Superior temporal gyrus (tissue), 1 donor: Measurements from ENCODE around the gene APOBEC3A.

Experiments used
- DNase-seq: peaks from one replicate; pipeline ENCODE4 v3.0.0-alpha.2; 2016; ENCODE audit errors: extremely low spot score

Gene APOBEC3A

DNA sequence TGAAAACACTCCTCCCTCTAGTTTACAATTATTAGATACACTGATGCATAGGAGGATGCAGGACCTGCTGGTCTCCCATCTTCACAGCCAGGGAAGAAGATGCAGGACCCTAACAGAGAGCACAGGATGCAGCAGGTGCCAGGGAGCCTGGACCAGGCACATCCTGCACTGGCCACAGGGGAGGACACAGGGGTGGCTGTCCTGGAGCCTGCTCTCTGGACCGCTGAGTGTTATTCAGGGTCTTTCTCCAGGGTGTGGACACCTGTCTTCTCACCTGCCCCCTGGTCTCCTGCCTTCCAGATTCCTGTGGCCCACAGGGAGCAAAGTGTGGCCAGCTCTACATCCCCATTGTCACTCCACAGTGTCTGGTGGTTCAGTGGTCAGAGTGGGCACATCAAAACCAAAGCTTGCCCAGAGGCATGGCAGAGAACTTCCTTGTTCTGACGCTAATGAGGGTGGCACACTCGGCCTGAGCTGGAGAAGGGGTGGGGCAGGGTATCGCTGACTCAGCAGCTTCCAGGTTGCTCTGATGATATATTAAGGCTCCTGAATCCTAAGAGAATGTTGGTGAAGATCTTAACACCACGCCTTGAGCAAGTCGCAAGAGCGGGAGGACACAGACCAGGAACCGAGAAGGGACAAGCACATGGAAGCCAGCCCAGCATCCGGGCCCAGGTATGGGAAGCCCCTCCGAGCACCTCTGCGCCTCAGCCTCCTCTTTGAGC, at the start of gene APOBEC3A:
TSS of gene APOBEC3A (plus strand) at position 564 of the 725 bp plus-strand sequence. CDS start at position 647, 83 bp downstream.
- DNase-seq: no peak

DNA sequence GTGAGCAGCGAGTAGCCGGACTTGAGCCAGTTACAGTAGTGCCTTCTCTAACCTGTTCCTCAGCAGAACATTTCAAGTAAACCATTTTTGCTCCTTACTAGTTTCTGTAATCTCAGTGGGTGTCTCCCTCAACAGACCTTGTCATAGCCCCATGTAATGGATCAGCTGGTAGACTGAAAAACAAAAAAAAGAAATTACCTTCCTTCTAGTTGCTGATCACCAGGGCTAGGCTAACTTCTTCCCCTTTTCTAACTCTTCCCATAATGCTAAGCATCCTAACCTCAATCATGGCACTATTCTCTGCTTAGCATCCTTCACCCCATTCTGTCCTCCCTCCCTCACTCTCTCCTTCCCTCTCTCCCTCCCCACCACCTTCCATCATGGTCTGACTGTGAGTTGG, 49.6 kb upstream of the APOBEC3A start:
- DNase-seq: no peak

DNA sequence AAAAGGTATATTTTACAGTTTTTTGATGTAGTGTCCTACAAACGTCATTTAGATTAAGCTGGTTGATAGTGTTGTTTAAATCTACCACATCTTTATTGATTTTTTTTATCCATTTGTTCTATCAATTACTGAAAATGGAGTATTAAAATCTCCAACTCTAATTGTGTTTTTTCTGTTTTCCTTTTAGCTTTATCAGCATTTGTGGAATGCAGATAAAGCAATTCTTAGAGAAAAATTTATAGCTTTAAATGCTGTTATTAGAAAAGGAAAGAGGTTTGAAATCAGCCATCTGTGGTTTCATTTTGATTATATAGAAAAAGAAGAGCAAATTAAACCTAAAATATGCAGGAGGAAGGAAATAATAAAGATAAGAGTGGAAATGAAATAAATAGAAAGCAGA, 46.0 kb upstream of the APOBEC3A start:
- DNase-seq: no peak

DNA sequence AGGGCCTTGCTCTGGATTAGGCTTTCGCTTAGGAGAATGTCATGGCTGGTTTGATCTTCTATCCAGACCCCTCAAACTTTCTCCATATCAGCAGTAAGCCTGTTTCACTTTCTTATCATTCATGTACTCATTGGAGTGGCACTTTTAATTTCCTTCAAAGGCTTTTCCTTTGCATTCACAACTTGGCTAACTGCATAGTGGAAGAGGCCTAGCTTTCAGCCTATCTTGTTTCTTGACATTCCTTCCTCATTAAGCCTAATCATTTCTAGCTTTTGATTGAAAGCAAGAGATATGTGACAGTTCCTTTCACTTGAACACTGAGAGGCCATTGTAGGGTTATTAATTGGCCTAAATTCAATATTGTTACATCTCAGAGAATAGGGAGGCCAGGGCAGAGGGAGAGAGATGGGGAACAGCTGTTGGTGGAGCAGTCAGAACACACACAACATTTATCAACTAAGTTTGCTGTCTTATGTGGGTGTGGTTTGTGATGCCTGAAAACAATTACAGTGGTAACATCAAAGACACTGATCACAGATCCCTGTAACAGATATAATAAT, 37.7 kb upstream of the APOBEC3A start:
- no peak for DNase-seq

DNA sequence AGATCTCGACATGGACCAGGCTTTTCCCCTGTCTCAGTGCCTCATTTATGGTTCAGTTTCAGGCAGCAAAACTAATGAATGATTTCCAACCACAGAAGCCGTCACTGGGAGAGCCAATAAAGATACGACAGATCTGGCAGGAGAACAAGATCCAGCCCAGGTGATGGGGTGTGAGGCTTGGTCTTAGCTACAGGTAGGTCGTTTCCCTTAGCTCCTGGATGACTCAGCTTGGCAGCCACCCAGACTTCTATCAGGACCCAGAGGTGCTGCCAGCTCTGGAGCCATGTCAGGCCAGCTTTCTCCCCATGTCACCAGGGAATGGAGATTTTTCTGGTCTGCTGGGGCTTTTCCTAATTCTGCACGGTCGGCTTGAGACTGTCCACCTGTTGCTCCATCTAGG, 36.3 kb upstream of the APOBEC3A start:
- no peak for DNase-seq

DNA sequence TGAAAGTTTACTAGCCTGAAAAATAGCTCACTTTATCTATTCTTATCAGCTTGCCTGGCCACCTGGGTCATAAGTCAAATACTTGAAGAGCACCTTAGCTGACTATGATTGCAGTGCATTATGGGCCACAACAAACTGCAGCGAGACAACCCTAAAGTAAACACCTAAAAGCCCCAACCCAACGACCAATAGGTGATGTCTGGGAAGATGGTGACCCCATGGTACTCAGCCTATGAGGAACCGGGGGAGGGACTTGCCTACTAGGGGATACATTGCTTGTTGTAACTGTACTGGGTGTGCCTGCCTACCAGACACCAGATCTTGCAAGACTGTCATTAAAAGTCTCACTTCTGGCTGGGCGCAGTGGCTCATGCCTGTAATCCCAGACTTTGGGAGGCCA, 35.6 kb upstream of the APOBEC3A start:
- no peak for DNase-seq

DNA sequence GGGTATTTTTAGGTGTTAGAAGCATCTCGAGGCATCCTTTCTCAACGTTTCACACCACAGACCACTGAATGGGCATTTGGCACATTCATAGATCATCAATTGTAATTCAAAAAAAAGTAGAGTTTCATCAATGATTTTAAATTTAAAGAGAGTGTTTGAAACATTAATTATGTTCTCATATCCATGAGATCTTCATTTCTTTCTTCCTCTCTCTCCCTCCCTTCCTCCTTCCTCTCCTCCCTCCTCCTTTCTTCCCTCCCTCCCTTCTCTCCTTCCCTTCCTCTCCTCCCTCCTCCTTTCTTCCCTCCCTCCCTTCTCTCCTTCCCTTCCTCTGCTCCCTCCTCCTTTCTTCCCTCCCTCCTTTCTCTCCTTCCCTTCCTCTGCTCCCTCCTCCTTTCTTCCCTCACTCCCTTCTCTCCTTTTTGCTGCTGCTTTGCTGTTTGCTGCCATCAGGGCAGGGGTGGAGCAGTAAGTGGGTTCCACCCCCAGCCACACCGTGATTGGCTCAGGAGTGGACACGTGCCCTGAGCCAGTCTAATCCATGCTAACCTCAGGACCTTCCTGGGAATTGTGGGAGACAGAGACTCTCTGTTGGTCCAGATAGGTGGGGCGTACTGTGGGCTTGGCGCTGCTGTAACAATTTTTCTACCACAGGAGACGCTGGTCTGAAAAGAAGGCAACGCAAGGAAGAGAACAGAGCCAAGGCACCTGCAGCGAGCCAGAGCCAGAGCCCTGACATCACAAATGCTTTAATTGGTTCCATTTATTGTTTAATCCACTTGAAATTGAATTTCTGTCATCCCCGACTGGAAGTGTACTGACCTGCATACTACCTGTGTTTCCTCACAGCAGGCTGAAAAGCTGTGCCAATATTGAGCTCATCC, 33.7 kb upstream of the APOBEC3A start:
- peak; percentile 88 for DNase-seq

DNA sequence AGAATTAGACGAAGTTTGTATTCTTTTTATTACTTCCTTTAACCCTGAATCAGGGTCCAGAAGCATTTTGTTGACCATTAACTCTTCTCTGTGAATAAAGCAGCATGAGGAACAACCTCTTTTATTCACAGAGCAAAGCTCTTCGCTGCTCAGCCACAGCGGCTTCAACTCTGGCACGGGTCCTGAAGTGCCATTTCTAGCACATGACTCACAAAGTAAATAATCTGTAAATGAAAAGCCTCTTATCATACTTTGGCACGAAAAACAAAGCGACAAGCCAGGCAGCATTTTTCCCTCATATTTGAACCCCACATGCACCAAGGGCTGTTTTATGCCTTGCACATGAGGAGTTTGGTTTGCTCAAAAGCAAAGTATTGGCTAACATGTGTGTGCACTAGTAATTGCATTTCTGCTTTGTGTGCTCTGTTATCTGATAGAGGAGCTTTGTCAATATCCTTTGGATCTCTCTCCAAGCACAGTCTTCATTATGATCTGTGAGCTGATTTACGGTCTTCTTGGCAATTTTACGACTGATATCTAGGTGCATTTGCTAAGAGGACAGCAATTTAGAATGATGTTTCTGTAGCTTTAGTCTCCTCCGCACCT, 33.0 kb upstream of the APOBEC3A start:
- DNase-seq: peak; percentile 66

DNA sequence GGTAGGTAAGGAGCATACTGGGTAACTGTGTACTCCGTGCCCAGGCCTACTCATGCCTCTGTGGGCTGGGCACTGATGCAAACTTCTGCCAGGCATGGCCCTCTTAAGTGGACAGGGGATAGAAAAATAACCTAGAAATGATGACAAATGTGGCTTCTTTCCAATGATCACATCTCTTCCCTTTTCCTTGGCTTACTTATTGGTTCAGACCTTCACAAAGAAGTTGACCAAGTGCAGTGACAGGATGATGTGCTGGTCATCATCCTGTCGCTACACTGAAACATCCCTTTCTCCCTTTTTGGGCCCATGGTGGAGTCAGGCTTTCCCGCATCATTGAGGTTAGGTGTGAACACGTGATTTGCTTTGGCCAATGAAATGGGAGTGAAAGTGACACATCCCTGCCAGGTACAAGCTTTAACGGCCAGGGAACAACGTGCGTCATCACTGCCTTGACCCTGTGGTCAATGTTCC, 31.8 kb upstream of the APOBEC3A start:
- DNase-seq: no peak

DNA sequence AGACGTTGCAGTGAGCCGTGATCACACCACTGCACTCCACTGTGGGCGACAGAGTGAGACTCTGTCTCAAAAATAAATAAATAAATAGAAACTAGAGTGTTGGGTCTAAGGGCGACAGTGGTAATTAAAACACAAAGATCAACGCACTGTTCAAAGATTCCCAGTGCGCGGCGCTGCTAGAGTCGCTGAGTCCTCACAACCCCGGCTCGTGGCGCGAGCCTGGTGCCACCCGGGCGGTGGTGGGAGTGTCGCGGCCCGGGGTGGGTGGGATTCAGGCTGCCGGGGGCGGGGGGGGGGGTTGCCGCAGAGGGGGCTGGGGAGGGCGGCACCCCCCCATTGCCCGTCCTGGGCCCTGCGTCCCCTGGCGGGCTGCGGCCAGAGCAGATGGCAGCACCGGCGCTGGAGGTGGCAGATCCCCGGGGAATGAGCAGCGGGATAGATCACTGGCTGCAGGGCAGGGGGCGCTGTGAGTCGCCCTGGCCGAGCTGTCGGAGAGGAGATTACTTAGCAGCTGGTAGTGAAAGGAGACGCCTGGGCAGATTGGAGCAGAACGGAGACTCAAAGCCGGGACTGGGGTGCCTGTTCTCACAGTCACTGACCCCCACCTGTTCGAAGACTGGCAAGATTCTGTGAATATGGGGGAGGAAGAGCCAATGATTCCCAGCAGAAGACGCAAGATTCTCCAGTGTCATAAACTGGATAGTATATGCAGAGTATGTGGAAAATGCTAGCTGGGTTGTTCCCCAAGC, 30.2 kb upstream of the APOBEC3A start:
- DNase-seq: peak; percentile 76

DNA sequence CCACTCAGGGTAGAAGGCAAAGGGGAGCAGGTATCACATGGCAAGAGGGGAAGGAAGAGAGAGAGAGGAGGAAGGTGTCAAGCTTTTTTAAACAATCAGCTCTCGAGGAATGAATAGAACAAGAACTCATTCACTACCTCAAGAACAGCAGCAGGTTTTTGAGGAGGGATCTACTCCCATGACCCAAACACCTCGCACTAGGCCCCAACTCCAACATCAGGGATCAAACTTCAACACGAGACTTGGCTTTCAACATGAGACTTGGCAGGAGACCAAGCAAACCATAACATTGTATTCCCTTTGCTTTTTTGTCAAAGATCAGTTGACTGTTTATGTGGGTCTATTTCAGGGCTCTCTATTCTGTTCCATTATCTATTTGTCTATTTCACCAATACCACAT, 26.9 kb upstream of the APOBEC3A start:
- DNase-seq: no peak

DNA sequence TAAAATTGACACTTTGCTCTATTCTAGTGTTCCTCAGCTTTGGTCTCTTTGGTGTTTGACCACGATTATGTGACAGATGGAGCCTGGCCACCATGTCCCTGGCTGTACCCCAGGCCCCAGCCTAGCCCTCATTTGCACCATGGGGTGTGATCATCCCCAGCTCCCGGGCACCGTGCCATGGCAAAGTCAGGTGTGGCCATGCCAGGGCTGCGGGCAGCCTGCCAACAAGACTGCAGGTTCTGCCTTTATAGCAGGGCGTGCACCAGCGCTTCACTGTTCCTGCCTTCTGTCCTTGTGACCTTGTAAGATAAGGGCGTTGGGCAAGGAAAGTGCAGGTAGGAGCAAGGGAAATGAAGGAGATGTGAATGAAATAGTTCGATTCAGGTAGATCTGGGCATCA, 22.4 kb upstream of the APOBEC3A start:
- DNase-seq: no peak

DNA sequence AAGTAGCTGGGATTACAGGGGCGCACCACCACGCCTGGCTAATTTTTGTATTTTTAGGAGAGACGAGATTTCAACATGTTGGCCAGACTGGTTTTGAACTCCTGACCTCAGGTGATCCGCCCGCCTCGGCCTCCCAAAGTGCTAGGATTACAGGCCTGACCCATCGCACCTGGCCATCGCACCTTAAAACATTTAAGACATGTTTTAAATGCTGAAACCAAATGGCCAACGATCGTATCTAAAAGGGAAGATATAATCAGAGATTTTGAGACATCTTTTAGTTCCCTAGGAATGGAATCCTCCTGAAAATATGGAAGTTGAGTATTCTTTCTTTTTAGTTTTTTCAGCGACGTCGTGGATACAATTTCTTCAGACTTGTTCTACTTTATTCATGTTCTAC, 21.8 kb upstream of the APOBEC3A start:
- DNase-seq: no peak

DNA sequence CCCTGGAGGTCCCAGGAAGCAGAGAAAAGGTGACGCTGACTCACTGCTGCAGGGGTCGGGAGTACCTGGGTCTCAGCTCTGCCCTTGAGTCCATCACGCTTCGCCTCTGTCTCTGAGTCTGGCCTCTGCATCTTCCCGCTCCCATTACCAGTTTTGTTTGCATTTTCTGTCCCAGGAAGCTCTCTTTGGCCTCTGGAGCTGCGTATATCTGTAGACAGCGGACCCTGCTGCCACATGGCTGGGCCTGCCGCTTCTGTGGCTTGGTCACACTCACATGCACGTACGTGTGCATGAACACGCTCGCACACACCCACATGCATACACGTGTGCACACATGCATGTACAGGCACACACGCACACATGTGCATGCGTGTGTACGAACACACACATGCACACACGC, 20.8 kb upstream of the APOBEC3A start:
- no peak for DNase-seq

DNA sequence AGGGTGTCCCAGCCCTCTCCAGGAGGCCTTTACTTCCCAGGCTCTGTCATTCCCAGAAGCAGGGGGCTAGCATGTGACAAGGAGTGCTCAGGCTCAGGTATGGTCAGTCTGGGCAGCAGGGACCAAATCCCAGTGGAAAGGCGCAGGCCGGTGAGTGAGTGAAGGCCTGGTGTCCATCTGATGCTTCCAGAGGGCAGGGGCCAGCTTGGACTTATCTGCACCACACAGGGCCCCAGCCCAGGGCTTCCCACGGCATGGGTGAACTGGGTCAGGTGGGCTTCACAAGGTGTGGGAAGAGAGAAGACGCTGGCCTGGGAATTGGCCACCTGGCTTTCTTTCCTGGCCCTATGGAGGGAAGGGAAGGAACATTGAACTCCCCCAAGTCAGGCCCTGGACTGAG, 20.4 kb upstream of the APOBEC3A start:
- no peak for DNase-seq

DNA sequence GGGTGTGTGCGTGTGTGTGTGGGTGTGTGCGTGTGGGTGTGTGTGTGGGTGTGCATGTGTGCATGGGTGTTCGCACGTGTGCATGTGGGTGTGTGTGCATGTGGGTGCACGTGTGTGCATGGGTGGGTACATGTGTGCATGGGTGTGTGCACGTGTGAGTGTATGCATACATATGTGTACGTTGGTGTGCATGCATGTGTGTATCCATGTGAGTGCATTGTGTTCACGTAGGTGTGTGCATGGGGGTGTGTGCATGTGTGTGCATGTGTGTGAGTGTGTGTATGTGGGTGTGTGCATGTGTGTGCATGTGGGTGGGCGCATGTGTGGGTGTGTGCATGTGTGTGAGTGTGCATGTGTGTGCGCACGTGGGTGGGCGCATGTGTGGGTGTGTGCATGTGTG, 19.9 kb upstream of the APOBEC3A start:
- no peak for DNase-seq

DNA sequence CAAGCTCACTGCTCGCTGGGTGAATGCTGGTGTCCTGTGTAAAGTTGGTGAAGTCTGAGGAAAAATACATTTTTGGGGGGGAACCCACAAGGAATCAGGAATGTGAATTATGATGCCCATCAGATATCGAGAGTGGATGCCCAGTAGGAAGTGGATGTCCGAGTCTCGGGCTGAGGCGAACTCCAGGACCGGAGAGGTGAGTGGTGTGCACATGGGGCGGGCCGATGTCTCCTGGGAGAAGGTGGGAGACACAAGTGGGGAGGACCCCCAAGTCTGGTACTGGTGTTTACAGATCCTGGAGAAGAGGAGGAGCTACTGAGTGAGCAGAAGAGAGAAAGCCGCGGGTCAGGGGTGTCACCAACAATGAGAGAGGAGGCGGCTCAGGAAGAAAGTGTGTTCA, 19.2 kb upstream of the APOBEC3A start:
- no peak for DNase-seq

DNA sequence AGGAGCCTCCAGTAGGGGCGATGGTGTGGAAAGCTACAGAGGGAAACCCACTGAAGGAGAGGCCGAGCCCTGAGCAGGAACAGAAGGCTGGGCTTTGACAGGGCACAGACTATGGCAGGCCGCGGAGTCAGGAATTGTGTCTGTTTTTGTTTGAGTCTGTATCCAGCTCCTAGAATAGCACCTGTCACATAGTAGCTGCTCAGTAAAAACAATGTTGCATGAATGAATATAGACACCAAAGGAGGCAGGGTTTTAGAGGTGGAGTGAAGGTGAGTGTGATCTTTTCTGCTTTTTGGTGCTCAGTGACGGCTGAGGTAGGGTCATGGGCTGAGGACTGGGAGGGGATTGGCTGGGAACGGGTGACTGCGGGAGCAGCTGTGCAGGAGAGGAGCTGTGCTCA, 18.5 kb upstream of the APOBEC3A start:
- DNase-seq: no peak

DNA sequence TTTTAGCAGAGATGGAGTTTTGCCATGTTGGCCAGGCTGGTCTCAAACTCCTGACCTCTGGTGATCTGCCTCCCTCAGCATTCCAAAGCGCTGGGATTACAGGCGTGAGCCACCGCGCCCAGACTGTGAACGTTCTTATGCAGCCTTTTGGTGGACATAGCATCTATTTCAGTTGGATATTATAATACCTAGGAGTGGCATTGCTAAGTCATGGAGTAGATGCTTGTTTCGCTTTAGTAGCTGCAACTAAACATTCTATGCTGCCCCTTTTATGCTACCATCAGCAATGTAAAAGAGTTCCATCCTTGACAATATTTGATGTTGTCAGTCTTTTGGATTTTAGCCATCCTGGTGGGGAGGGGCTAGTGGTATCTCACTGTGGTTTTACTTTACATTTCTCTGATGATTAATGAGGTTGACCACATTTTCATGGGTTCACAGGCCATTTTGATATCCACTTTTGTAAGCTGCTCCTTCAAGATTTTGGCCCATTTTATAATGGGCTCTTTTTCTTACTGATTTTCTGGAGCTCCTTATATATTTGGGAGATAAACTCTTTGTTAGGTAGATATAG, 16.5 kb upstream of the APOBEC3A start:
- no peak for DNase-seq

DNA sequence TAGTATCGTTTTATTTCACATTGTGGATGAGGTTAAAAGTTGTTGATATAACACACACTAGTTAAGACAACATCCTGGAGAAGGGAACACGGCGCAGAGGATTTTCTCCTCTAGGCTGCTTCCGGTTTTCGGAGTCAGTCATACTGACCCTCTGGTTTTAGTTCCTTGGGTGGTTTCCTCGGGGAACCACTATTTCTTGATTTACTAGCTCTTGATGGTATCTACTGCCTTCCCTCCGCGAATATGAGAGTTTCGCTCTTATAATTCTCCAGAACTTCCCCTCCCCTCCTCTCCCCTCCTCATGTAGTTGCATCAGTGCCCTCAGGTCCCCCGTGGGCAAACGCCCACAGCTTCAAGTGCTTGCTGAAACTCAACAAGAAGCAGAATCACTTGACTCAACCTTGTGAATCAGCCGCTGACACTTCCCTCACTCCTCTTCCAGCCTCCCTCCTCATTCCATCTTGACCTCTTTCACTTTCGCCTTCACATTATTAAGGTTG, 15.9 kb upstream of the APOBEC3A start:
- DNase-seq: no peak

DNA sequence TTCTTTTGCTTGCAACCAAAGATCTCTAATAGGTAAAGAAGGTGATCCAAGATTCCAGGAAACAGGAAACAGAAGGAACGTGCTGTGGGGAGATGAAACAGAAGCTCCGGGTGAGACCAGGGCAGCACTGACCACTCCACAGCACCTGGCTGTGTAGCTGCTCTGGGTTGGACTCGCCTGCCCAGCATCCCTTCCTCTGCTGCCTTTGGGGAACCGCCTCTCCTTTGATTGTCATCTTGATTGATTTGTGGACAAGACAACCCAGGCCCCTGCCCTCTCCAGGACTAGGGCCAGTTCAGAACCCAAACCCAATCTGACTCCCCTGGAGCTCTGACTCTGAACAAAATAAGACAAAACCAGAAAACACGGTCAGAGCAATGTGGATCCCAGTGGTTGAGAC, 14.7 kb upstream of the APOBEC3A start:
- DNase-seq: no peak
